ENCODE data around the gene NUP62. TPM values are rescaled to one million over a fixed set of nuclear protein-coding genes. Genes with fewer than 3 reads are reported as not detected.

NUP62 gene
- total RNA-seq, 1 donor from 2014 or later, result 85.9 TPM

GRCh38 chr19:49896863-49897621 is 32.3 kb downstream of the NUP62 start, which contains the start of gene IL4I1:
TSS of gene IL4I1 (minus strand) at chr19:49896887. CDS start at chr19:49896160, 727 bp downstream.
- DNase-seq (ENCODE audit: low spot score, unreplicated experiment), result no peak
- H3K27ac Mint-ChIP-seq, result no peak within 1 kb of the TSS
- TF ChIP-seq CTCF (IDR thresholded peaks at IDR 0.05; ENCODE audit: unreplicated experiment), result no peak
- H3K4me1 Mint-ChIP-seq (ENCODE audit: low read depth), result no peaks in the 10 kb centered on the region
- peaks cover 33% of the 10 kb centered on the region for H3K27me3 Mint-ChIP-seq
- H3K4me3 Mint-ChIP-seq (ENCODE audit: low read depth), result no peak within 1 kb of the TSS
- no peaks in the 10 kb centered on the region for H3K9me3 Mint-ChIP-seq (ENCODE audit: low read depth)
- no peaks in the 10 kb centered on the region for H3K36me3 Mint-ChIP-seq (ENCODE audit: insufficient read depth)

- no peaks in the 10 kb centered on the region for H3K4me1 Mint-ChIP-seq (ENCODE audit: low read depth)
- peaks cover 42% of the 10 kb centered on the region for H3K27me3 Mint-ChIP-seq
- H3K4me3 Mint-ChIP-seq (ENCODE audit: low read depth), result no peak overlapping the region
Measured at GRCh38 chr19:49895566-49896297, 33.6 kb downstream of the NUP62 start.

GRCh38 chr19:49894879-49895565 is 34.3 kb downstream of the NUP62 start:
- Mint-ChIP-seq H3K36me3 (ENCODE audit: insufficient read depth) (no peaks in the 10 kb centered on the region), H3K4me1 (ENCODE audit: low read depth) (peaks cover 1% of the 10 kb centered on the region), H3K4me3 (ENCODE audit: low read depth) (no peak overlapping the region), H3K27me3 (peaks cover 45% of the 10 kb centered on the region), H3K27ac (no peak overlapping the region), H3K9me3 (ENCODE audit: low read depth) (no peaks in the 10 kb centered on the region)
- TF ChIP-seq CTCF (IDR thresholded peaks at IDR 0.05; ENCODE audit: unreplicated experiment), result no peak
- DNase-seq (ENCODE audit: low spot score, unreplicated experiment), result no peak

More at GRCh38 chr19:49895566-49896297, 33.6 kb downstream of the NUP62 start:
- H3K9me3 Mint-ChIP-seq (ENCODE audit: low read depth), result no peaks in the 10 kb centered on the region
- no peaks in the 10 kb centered on the region for H3K36me3 Mint-ChIP-seq (ENCODE audit: insufficient read depth)
- no peak overlapping the region for H3K27ac Mint-ChIP-seq
- no peak for TF ChIP-seq CTCF (IDR thresholded peaks at IDR 0.05; ENCODE audit: unreplicated experiment)
- no peak for DNase-seq (ENCODE audit: low spot score, unreplicated experiment)

- peaks cover 1% of the 10 kb centered on the region for H3K4me1 Mint-ChIP-seq (ENCODE audit: low read depth)
- H3K9me3 Mint-ChIP-seq (ENCODE audit: low read depth), result no peaks in the 10 kb centered on the region
- H3K27me3 Mint-ChIP-seq, result peaks cover 48% of the 10 kb centered on the region
- DNase-seq (ENCODE audit: low spot score, unreplicated experiment), result no peak
- no peaks in the 10 kb centered on the region for H3K36me3 Mint-ChIP-seq (ENCODE audit: insufficient read depth)
- no peak overlapping the region for H3K27ac Mint-ChIP-seq
- no peak overlapping the region for H3K4me3 Mint-ChIP-seq (ENCODE audit: low read depth)
- no peak for TF ChIP-seq CTCF (IDR thresholded peaks at IDR 0.05; ENCODE audit: unreplicated experiment)
Measured at GRCh38 chr19:49894011-49894664, 35.2 kb downstream of the NUP62 start.

- peaks cover 1% of the 10 kb centered on the region for H3K4me1 Mint-ChIP-seq (ENCODE audit: low read depth)
Measured at GRCh38 chr19:49892716-49893115, 36.6 kb downstream of the NUP62 start.

More at GRCh38 chr19:49892716-49893115, 36.6 kb downstream of the NUP62 start:
- H3K27me3 Mint-ChIP-seq, result peaks cover 47% of the 10 kb centered on the region
- no peak for TF ChIP-seq CTCF (IDR thresholded peaks at IDR 0.05; ENCODE audit: unreplicated experiment)
- peaks cover 3% of the 10 kb centered on the region for H3K36me3 Mint-ChIP-seq (ENCODE audit: insufficient read depth)
- no peak overlapping the region for H3K27ac Mint-ChIP-seq
- DNase-seq (ENCODE audit: low spot score, unreplicated experiment), result no peak
- no peaks in the 10 kb centered on the region for H3K9me3 Mint-ChIP-seq (ENCODE audit: low read depth)
- no peak overlapping the region for H3K4me3 Mint-ChIP-seq (ENCODE audit: low read depth)
